Astrocyte of the spinal cord (primary cell): ENCODE data around the gene MAML3.
A peak's percentile ranks its signal among the peaks of the same experiment; 100 is the strongest.

Experiments
- DNase-seq: peaks from one replicate; pipeline ENCODE4 v3.0.0; 2011; ENCODE audit warnings: low read depth, low spot score
- H3K4me3 ChIP-seq: 2 replicates; pipeline ENCODE4 v1.5.1; 2011; ENCODE audit warnings: low read depth, mild to moderate bottlenecking, low read length, moderate library complexity
- CTCF ChIP-seq: IDR thresholded peaks from 2 replicates; pipeline ENCODE4 v1.5.1; 2012; ENCODE audit warnings: low read depth, mild to moderate bottlenecking, low read length, inconsistent platforms
- in situ Hi-C: cut with HindIII; loops from 2 replicates; pipeline ENCODE4 v1.10.0; 2017; ENCODE audit warnings: low sequenced_read_pairs

Gene MAML3

GRCh38 chr4:139816856-139817255, 337.1 kb downstream of the MAML3 start:
- no peak for DNase-seq
- in situ Hi-C loops = no loop called here
- no peak for TF ChIP-seq CTCF
- H3K4me3 ChIP-seq = no peak overlapping the region

GRCh38 chr4:139815778-139816601, 338.0 kb downstream of the MAML3 start:
- in situ Hi-C loops = no loop called here
- TF ChIP-seq CTCF = no peak

GRCh38 chr4:139814323-139815015, 339.5 kb downstream of the MAML3 start:
- in situ Hi-C loops = no loop called here
- no peak for DNase-seq
- H3K4me3 ChIP-seq = no peak overlapping the region
- no peak for TF ChIP-seq CTCF

More at GRCh38 chr4:139815778-139816601, 338.0 kb downstream of the MAML3 start:
- peak overlapping the region; percentile 50 for H3K4me3 ChIP-seq
- DNase-seq = peak; percentile 81

GRCh38 chr4:139813881-139814280, 340.1 kb downstream of the MAML3 start:
- DNase-seq = no peak
- no peak for TF ChIP-seq CTCF
- H3K4me3 ChIP-seq = no peak overlapping the region
- in situ Hi-C loops = no loop called here

- in situ Hi-C loops = no loop called here
- no peak overlapping the region for H3K4me3 ChIP-seq
- no peak for DNase-seq
- no peak for TF ChIP-seq CTCF
Measured at GRCh38 chr4:139810710-139811109, 343.3 kb downstream of the MAML3 start.

- in situ Hi-C loops = no loop called here
- DNase-seq = no peak
- TF ChIP-seq CTCF = no peak
- H3K4me3 ChIP-seq = no peak overlapping the region
Measured at GRCh38 chr4:139809757-139810140, 344.2 kb downstream of the MAML3 start.
